GM18517 (cell line): ENCODE results near the gene CDYL2.
"Not testable (repeated sequence)": the region's sequence is repeated elsewhere in the genome, so short reads cannot be mapped to it uniquely, and the experiment has no call there.

ENCODE experiments used
- ATAC-seq: cut with Tn5 transposase; IDR thresholded peaks from one replicate; pipeline ENCODE4 v1.9.1; 2021; ENCODE audit warnings: mild to moderate bottlenecking, moderate library complexity; ENCODE audit not compliant: unreplicated experiment

Gene CDYL2, protein sequence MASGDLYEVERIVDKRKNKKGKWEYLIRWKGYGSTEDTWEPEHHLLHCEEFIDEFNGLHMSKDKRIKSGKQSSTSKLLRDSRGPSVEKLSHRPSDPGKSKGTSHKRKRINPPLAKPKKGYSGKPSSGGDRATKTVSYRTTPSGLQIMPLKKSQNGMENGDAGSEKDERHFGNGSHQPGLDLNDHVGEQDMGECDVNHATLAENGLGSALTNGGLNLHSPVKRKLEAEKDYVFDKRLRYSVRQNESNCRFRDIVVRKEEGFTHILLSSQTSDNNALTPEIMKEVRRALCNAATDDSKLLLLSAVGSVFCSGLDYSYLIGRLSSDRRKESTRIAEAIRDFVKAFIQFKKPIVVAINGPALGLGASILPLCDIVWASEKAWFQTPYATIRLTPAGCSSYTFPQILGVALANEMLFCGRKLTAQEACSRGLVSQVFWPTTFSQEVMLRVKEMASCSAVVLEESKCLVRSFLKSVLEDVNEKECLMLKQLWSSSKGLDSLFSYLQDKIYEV

DNA sequence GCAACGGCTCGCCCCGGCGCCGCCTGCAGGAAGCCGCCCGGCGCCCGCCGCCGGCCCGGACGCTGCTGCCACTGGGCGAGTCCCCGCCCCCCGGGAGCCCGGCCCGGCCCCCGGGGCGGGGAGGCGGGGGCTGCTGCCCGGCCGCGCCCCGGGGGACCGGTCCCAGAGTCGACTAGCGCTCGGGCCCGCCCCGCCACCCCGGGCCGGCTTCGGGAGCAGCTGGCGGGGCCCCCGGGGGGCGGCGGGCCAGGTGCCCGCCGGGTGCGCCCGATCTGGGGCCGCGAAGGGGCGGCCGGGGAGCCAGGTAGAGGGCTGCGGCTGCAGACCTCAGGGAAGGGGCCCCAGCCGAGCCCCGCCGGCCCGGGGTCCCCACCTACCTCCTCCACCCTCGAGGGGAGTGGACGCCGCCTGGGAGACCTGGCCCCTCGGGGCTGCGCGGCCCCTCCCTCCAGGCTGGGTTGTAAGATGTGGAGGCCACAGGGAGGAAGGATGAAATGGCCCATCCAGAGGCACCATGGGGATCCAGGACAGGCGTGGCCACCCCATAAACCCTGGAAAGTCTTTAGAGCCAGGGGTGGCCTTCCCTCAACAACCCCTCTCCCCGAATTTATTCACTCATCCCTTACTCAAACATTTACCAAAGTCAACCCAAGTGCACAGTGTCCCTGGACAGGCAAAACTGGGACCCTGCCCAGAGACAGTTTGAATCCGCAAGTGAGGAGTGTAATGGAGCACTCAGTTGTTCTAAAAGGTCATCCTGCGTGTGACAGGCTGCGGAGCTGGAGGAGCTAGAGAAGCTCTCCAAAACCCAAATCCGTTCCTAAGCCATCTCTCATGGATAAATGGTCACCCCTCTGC lies at the start of gene CDYL2:
Gene CDYL2 (minus strand): TSS at position 73 of the 858 bp plus-strand sequence. CDS start 425 bp downstream, outside the sequence.
- ATAC-seq, result no peak

DNA sequence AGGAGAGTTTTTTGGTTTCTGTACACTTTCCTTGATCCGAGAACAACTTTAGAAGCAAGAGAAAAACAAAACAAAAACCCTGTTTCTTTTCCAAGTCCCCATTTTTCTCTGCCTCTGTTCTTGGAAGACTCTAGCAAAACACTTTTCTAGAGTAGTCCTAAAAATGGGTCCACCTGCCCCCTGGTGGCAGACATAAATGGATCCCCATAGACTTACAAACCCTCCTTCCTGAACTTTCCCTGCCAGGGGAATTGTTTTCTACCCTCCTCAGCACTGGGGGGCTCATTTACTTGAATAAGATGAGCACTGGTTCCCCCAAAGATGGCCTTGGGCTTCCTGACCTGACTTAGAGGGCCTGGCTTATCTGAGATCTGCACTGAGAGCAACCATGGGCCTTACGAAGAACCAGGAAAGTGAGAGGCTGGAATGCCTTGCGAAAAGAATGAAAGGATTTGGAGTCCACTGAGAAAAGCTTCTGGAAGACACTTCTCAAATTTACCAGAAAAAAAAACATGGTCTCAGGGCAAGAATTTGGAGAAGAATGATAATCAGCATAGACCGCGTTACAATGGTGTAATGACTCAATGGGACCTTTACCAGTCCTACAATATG lies 48.0 kb upstream of the CDYL2 start:
- no peak for ATAC-seq

DNA sequence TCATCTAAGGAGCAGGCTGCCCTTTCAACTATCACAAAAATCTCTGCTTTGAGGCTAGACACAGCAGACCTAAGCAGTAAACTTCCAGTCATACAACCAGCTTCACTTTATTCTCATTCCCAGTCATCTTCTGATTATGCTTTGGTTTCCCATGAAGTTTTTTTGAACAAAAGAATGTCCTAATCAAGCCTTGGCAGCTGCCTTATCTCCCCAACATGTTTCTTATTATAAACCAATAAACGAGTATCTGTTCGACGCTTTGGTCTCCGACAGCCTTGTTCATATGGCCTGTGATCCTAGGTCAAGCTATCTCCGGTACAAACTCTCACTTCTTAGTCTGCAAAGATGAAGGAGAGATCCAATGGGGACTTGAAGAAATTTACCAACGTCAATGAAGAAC lies 47.4 kb upstream of the CDYL2 start:
- ATAC-seq, result no peak

DNA sequence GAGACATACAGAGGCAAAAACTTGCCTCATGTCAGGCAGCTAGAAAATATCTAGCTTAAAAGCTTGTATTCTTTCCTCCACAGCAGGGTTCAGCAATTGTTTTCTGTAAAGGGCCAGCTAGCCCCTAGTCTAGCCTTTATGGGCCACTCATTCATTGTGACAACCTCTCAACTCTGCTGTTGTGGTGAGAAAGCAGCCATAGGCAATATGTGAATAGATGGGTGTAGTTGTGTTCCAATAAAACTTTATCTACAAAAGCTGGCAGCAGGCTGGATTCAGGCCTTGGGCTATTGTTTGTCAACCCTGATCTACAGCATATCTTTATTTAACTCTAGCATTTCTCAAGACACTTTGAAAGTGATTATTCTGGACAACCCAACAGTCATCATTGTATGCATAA lies 46.4 kb upstream of the CDYL2 start:
- ATAC-seq, result no peak

DNA sequence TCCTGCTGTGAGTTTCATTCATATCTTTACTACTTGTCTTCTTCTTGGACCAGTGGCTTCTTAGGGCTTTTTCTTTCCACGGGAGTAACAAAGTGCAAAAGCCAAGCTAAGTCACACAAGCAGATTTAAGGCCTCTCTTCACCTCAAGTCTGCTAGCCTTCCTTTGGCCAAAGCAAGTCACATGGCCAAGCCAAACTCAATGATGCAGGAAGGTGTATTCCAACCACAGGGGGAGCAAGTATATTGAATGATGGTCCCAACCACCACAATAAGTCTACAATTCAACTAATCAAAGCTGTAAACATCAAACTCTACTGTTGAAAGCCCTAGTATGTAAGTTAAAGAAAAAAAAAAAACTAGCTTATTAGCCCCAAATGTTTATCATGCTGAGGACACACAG lies 44.5 kb upstream of the CDYL2 start:
- ATAC-seq, result no peak

DNA sequence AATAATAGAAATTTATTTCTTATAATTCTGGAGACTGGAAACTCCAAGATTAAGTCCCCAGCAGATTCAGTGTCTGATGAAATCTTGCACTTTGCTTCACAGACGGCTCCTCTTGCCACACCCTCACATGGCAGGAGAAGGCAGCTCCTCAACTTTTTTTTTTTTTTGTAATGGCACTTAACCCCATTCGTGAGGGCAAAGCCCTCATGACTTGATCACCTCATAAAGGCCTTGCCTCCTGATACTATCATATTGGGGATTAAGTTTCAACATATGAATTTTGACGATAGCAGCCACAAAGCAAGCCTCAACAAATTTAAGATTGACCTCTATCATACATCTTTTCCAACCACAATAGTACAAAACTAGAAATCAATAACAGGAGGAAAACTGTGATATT lies 42.3 kb upstream of the CDYL2 start:
- ATAC-seq, result no peak

DNA sequence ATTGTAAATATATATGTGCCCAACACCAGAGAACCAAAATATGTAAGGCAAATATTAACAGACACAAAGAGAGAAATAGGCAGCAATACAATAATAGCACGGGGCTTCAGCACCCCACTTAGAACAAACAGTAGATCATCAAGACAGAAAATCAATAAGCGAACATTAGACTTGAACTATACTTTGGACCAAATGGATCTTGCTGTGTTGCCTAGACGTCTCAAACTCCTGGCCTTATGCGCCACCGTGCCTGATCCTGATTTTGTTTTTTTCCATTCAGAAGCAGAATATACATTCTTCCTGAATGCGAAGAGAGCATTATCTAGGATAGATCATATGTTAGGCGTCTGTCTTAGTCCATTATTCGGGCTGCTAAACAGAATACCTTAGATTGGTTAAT lies 41.9 kb upstream of the CDYL2 start:
- ATAC-seq, result no peak

DNA sequence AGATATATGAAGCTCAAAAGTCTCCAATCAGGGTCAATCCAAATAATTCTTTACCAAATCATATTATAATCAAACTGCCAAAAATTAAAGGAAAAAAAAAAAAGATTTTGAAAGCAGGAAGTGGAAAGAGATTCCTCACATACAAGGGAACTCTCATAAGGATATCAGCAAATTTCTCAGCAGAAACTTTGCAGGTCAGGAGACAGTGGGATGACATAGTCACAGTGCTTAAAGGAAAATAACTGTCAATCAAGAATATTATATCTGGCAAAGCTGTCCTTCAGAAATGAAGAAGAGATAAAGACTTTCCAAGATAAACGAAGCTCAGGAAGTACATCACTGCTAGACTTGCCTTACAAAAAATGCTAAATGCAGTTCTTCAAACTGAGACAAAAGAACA lies 40.0 kb upstream of the CDYL2 start:
- no peak for ATAC-seq

DNA sequence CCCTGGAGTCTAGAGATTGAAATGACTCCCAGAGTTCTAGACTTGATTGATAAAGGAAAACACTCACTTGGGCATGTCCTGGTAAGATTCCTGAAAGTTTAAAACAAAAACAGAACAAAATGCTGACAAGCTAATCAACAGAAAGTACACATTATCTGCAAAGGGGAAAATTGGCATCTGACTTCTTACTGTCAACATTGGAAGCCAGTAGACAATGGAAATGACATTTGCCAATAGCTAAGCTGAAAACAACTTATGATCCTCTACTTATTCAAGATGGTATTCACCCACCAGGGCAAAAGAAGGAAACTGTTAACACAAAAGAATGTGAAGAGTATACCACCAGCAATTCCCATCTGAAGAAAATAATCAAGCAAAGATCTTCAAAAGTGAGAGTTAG lies 36.8 kb upstream of the CDYL2 start:
- ATAC-seq, result no peak

DNA sequence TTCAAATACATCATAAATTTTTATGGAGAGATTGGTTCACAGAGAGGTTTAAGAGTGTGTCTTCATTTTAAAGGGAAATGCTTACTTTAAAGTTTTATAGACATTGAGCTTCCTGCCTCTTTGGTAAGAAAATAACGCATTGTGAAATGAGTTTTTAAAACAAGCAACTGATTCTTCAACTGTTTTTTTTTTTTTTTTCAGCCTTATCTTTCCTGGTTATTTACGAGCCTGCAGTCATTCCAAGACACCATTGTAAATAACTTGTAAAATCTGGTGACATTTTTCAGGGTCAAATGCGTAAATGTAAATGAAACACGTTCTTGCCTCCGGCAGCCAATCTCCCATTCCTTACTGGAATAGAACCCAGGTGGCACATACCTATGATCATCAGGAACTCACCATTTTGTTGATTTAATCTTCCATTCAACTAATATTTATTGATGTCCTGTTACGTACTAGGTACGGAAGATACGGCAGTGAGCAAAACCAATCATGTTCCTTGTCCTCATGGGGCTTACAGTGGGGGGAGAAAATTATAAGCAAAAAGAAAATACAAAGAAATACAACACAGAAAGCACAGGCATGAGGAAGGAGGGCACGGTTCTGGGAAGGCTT lies 33.2 kb upstream of the CDYL2 start:
- ATAC-seq, result no peak

DNA sequence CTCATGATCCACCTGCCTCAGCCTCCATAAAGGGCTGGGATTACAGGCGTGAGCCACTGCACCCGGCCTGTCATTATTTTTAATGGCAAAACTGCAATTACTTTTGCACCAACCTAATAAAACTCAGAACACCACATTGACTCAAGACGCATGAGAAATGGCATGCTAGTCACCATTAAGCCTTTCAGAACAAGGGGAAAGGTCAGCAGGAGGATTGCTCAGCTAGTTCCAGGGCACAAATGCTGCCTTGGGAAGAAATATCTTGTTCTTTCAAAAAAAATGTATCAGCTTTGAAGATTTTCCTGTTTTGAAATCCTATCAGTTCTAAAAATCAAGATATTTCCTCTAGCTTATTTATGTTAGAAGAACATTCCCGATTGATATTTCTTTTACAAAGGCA lies 32.4 kb upstream of the CDYL2 start:
- ATAC-seq, result no peak

DNA sequence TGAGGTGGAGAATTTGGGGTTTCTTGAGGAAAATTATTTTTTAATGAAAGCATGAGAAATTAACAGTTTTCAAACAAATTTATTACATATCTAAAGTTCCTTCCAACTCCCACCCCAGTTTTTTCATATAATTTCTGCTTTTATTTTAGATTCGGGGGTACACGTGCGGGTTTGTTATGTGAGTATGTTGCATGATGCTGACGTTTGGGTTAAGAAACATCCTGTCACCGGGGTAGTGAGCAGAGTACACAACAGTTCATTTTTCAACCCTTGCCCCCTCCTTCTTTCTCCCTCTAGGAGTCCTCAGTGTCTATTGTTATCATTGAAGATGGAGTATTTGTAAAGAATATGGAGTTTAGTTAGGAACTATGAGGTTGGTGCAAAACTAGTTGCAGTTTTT lies 31.8 kb upstream of the CDYL2 start:
- ATAC-seq, result no peak

DNA sequence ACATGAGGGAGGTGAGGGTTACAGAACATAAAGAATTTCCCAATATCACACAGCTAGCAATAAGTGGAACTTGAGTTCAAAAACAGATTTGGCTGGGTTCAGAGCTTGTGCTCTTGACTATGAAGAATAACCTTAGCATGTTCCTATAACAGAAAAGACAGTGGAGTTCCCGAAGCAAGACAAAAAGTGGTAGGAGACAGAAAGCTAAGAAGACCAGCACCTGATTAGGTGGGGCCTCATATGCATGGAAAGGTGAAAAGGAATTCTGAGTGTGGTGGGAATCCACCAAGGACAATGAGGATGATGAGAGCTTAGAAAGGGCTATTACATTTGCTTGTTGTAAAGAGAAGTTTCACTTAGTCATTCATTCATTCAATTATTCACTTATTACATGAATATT lies 26.6 kb upstream of the CDYL2 start:
- ATAC-seq, result no peak

DNA sequence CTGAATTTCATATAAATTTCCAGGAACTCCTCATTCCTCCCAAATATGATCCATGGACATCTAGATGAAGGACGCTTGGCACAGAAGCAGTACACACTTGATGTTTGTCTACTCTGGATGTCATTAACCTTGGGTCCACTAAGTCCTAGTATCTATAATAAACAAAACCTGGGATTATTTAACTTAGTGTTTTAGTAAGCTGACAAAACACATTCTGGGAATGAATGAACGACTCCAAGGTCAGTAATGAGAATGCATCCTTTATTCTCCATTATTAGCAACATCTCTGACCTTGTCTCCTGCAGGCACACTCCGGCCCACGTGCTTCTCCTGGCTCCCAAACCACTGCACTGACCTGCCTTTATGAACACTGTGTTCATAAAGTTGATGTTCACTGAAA lies 24.1 kb upstream of the CDYL2 start:
- no peak for ATAC-seq

DNA sequence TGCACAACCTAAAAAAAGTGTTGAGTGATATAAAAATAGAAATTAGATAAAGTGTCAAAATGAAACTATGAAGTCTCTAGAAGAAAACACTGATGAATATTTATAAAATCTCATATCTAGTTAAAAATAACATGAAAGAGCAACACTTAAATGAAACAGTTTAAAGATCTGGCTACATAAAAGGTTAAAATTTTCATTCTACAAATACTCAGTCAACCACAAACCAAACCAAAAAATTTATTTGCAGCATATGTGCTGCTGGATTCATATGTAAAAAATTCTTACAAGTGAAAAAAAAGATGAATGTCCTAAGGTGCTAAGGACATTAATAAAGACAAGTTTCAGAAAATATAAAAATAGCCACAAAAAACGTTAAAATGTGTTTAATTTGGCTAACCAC lies 22.6 kb upstream of the CDYL2 start:
- no peak for ATAC-seq

DNA sequence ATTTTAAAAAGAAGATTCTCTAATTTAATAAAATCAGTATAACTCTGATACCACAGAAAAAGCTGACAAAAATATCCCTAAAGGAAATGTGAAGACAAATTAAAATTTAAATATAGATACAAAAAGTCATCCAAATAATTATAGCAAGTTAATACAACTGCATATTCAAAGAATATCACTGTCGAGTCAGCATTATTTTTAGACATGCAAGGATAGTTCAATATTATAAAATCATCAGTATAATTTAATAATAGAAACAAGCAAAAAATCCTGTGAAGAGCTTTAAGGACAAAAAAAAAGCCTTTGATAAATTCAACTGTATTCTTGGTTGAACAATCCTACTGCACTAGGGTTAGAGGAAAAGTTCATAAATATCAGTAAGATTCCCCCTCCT lies 21.0 kb upstream of the CDYL2 start:
- ATAC-seq, result no peak

DNA sequence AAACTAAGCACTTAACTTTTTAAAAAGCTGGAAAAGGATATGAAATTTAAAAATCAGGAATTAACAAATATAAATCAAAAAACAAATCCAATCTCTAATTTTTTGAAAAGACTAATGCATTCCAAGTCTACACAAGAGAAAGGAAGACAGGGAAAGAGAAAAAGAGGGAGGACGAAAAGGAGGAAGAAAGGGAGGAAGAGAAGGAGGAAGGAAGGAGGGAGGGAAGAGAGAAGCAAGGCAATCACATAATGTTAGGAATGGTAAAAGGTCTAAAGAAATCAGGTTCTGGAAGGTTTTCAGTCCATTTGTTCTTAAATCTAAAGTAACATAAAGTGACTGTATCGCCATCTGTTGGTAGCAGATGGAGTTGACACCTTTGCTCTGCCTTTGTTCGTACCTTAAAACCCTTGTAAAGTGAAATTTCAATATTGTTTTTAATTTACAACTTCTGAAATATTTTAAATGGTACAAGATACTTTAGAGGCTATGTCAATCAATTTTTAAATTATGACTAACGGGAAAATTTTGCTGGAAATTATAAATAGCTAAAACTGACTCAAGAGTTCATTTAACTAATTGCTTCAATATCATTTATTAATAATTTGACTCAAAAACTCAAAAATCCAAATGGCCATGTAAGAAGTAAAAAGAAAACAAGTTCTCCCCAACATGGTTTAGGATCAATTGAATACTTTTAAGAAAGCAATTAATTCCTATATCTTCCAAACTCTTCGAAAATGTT lies 20.4 kb upstream of the CDYL2 start:
- no peak for ATAC-seq

DNA sequence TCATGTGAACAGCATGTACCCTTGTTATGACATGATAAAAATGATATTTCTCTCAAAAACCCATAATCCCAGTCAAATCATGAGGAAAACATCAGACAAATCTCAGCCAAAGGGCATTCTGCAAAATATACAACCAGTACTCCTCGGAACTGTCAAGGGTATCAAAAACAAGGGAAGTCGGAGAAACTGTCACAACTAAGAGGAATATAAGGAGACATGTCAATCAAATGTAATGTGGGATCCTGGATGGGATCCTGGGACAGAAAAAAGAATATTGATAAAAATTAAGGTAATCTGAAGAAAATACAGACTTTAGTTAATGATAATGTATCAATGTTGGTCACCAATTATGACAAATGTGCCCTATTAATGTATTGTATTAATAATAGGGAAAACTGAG lies 15.6 kb upstream of the CDYL2 start:
- ATAC-seq, result no peak

DNA sequence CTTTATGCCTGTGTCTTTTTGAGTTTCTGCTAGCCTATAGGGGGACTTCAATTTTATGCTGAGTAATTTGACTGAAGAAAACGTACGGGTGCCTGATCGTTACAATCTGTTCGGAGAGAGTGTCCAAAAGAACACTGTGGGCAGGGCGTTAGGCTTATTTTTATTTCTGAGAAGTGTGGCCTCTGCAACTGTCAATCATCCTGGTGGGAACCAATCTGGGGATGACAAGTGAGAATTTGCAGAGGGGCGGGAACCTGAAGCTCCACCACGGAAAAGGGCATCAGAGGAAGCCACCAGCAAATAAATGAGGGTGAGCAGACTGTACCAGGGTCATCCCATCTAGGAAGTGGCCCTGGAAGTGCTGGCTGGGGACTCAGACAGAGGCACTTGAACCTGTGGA lies 12.0 kb upstream of the CDYL2 start:
- ATAC-seq, result no peak

DNA sequence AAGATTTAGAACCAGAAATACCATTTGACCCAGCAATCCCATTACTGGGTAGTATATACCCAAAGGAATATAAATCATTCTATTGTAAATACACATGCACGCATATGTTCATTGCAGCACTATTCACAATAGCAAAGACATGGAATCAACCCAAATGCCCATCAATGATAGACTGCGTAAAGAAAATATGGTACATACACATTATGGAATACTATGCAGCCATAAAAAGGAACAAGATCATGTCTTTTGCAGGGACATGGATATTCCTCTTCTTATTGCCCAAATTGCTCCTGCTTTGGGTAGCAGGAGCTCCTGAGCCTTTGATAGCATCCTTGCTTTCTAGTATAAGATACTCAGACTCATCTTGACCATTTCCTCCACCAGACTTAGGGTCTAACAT lies 10.9 kb upstream of the CDYL2 start:
- ATAC-seq, result not testable (repeated sequence)
